ENCODE measurements around the gene VKORC1.

VKORC1 gene

DNA sequence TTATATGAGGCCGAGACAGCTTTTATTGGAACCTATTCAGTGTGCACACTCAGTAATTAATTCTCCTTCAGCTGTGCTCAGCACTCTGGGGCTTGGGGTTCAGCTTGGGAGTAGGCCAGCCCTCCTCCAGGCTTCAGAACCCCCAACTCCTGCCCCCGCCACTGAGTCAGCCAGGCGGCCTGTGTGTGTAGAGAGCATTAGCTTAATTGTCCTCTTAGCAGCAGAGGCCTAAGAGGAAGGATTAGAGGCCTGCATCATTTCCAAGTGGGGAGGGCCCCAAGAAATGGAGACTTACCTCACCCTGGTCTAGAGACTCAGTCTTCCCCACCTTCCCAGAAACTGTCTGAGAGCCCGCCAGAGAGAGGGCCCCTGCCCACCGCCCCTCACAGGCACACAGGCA is 6.6 kb downstream of the VKORC1 start:
- no peak for TF ChIP-seq ZFX (IDR thresholded peaks at IDR 0.05)
- TF ChIP-seq, protein P1, sequence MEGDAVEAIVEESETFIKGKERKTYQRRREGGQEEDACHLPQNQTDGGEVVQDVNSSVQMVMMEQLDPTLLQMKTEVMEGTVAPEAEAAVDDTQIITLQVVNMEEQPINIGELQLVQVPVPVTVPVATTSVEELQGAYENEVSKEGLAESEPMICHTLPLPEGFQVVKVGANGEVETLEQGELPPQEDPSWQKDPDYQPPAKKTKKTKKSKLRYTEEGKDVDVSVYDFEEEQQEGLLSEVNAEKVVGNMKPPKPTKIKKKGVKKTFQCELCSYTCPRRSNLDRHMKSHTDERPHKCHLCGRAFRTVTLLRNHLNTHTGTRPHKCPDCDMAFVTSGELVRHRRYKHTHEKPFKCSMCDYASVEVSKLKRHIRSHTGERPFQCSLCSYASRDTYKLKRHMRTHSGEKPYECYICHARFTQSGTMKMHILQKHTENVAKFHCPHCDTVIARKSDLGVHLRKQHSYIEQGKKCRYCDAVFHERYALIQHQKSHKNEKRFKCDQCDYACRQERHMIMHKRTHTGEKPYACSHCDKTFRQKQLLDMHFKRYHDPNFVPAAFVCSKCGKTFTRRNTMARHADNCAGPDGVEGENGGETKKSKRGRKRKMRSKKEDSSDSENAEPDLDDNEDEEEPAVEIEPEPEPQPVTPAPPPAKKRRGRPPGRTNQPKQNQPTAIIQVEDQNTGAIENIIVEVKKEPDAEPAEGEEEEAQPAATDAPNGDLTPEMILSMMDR (conservative IDR thresholded peaks at IDR 0.05): no peak
- H3K27ac ChIP-seq: no peak overlapping the region

DNA sequence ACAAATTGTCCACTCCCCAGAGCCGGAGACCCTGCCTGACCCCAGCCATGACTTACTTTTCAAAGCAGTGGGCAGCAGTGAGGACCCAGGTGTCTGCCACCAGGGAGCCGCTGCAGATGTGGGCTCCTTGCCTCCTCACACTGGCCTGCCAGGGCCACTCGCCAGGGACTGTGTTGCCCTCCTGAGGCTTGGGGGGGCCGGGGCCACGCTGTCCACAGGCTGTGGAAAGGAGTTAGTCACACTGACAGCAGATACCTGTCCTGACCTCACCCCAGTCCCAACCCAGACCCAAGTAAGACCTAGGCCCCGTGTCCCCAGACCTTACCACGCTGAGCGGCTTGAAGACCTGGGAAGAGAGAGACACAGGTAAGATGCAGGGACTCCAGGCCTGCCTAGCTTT is 7.1 kb downstream of the VKORC1 start:
- no peak overlapping the region for H3K27ac ChIP-seq
- no peak for TF ChIP-seq ZFX (IDR thresholded peaks at IDR 0.05)
- TF ChIP-seq, protein P1 (conservative IDR thresholded peaks at IDR 0.05): no peak

DNA sequence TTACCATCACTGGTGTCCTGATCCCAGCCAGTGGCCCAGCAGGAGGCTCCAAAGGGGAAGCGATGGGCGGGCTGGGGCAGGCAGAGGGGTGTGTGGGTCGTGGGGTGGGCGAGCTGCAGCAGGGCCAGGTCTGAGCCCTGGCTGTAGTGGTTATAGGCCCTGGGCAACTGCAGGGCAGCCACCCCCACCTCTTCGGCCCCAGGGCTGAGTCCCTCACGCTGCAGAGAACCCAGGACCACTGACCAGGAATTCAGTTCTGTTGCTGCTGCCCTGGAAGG is 8.0 kb downstream of the VKORC1 start:
- TF ChIP-seq, protein P1 (conservative IDR thresholded peaks at IDR 0.05): no peak
- no peak for TF ChIP-seq ZFX (IDR thresholded peaks at IDR 0.05)
- H3K27ac ChIP-seq: no peak overlapping the region

DNA sequence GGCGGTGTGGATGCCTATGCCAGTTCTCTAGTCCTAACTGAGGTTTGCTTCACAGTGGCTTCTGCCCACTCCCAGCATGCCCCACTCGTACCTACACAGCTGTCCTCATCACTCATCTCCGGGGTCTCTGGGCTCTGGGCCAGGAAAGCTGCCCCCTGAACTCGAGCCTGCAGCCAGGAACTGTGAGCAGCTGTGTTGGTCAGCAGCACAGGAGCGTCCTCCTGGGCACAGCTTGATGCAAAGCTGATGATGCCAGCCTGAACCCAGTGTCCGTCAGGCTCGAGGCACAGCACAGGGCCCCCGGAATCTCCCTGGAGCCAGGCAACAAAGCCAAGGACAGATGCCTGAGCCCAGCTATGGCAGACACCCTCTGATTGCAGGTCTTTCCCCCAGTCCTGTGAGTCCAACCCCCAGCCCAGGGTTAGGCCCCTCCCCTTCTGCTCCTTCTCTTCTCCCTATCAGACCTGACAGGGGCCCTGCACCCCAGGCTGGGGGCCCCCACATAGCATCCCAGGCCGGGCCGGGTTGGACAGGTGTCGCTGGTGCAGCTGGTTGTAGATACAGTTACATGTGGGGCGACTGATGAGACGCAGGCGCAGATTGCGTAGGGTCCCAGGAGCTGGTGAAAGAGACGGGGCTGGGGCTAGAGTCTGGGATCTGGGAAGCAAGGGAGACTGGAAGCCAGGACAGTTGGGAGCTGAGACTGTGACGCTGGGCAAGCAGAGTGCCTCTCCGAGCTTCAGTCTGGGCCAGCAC is 8.5 kb downstream of the VKORC1 start:
- TF ChIP-seq, protein P1 (conservative IDR thresholded peaks at IDR 0.05): no peak
- TF ChIP-seq ZFX (IDR thresholded peaks at IDR 0.05): no peak
- no peak overlapping the region for H3K27ac ChIP-seq

DNA sequence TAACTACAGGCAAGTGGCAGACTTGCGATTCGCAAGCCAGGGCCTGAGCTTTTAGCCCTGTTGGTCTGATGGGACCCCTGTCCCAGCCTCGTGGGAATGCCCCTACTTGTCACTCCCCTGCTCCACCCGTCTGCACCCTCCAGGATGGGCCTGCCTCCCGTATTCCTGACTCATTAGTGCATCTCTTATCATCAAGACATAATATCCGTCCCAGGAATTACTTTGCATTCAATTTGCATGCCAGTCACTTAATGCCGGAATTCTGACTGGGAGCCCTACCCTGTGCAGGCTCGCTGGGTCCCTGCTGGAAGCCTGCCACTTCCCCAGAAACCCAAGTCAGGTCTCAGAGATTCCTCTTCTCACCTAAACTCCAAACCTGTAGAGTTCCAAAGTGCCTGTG is 9.2 kb downstream of the VKORC1 start:
- H3K27ac ChIP-seq: no peak overlapping the region
- no peak for TF ChIP-seq ZFX (IDR thresholded peaks at IDR 0.05)
- TF ChIP-seq, protein P1 (conservative IDR thresholded peaks at IDR 0.05): no peak

DNA sequence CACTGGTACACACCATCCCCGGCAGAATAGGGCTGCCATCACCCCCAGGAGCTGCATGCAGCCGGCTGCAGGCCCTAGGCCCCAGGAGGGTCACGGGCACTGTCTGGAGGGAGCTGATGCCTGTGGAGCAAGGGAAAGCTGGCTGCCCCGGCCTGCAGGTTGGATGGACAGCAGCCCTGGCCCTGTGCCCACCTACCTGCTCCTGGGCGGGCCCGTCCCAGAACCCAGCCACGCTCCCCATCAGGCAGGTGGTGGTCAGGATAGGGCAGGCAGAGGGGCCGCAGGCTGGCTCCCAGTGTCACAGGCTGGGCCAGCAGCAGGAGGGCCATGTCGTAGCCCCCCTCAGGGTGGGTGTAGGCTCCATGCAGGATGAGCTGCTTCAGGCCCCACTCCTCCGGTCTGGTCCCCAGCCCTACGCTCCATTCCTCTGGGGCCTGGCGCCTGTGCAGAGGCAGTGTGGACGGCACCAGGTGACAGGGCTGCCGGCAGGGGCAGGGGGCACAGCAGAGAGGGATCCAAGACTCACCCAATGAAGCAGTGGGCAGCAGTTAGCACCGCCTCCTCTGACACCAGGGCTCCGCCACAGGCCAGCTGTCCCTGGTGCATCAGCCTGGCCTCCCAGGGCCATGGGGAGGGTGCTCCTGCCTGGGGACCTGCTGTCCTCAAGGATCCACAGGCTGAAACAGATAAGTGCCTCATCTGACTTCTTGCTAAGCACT is 9.9 kb downstream of the VKORC1 start:
- H3K27ac ChIP-seq: no peak overlapping the region
- no peak for TF ChIP-seq ZFX (IDR thresholded peaks at IDR 0.05)
- TF ChIP-seq, protein P1 (conservative IDR thresholded peaks at IDR 0.05): no peak

DNA sequence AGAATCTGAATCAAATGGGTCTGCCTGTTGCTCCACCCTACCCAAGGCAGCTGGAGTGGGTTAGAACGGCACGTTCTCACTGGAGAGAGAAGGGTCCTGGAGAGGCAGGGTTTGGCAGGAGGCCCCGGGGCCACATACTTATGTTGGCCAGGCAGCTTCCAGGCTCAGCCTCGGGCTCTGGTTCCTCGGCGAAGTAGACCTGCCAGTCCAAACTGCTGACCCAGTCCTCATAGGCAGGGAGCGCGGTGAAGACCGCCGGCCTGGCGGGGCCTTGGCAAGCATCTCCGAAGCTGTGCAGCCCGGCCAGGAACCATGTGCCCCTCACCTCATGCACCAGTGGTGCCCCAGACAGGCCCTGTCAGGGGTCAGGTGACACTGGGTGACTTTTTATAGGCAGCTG is 10.6 kb downstream of the VKORC1 start:
- TF ChIP-seq, protein P1 (conservative IDR thresholded peaks at IDR 0.05): no peak
- no peak for TF ChIP-seq ZFX (IDR thresholded peaks at IDR 0.05)

More for the DNA sequence above, 10.6 kb downstream of the VKORC1 start:
- no peak overlapping the region for H3K27ac ChIP-seq

All from C4-2B (cell line).